Small intestine (tissue), 7 donors: ENCODE data around the gene ETHE1. TPM values are rescaled to one million over a fixed set of nuclear protein-coding genes. Genes with fewer than 3 reads are reported as not detected.

Experiments
- DNase-seq, 2 donors: peaks; one replicate each; pipeline versions ENCODE4 v3.0.0 to v3.0.0-alpha.2; 2013
- FAIRE-seq: peaks from 2 replicates; lab custom pipeline; 2012; peaks lifted over from hg19 to GRCh38; lab: Jason Lieb, UNC
- H3K27ac ChIP-seq, 3 donors: one replicate each; pipeline ENCODE4 v1.5.1; 2013; ENCODE audit warnings: low read length in 2 of 3, mild to moderate bottlenecking in 2 of 3, control low read depth in 1 of 3, inconsistent platforms in 1 of 3, low read depth in 1 of 3, moderate library complexity in 1 of 3
- H3K27me3 ChIP-seq, 3 donors: one replicate each; pipeline ENCODE4 v1.6.1; 2013; ENCODE audit warnings: low read length in 3 of 3, inconsistent platforms in 1 of 3; ENCODE audit not compliant: control insufficient read depth in 3 of 3, insufficient read depth in 3 of 3
- H3K36me3 ChIP-seq, 3 donors: one replicate each; pipeline ENCODE4 v1.6.1; 2013; ENCODE audit warnings: low read length in 3 of 3, inconsistent platforms in 1 of 3, low read depth in 1 of 3, mild to moderate bottlenecking in 1 of 3, moderate library complexity in 1 of 3; ENCODE audit not compliant: control insufficient read depth in 3 of 3, insufficient read depth in 2 of 3
- H3K4me1 ChIP-seq, 3 donors: one replicate each; pipeline ENCODE4 v1.6.1; 2013; ENCODE audit warnings: low read length in 2 of 3, inconsistent platforms in 1 of 3, low read depth in 1 of 3, mild to moderate bottlenecking in 1 of 3, moderate library complexity in 1 of 3; ENCODE audit not compliant: control insufficient read depth in 3 of 3, insufficient read depth in 2 of 3
- H3K4me3 ChIP-seq, 3 donors: one replicate each; pipeline ENCODE4 v1.5.1; 2013; ENCODE audit warnings: low read length in 3 of 3, control low read depth in 1 of 3, inconsistent platforms in 1 of 3, low read depth in 1 of 3, mild to moderate bottlenecking in 1 of 3, moderate library complexity in 1 of 3
- H3K9me3 ChIP-seq, 2 donors: one replicate each; pipeline ENCODE4 v1.6.1; 2013; ENCODE audit warnings: low read depth in 1 of 2, low read length in 1 of 2; ENCODE audit not compliant: control insufficient read depth in 2 of 2, insufficient read depth in 1 of 2
- WGBS, 3 donors: extraction: QIAGEN DNeasy Blood & Tissue Kit; methylation state at CpG; one replicate each; pipeline ENCODE4 v1.1.7; 2013; 5-methylcytosine and 5-hydroxymethylcytosine counted together
- polyA plus RNA-seq, 4 donors: library from polyadenylated mRNA; stranded (reverse) in 3 of 4; unstranded in 1 of 4; fragments of 200-250 nt in 3 of 4; fragments of 120-200 nt in 1 of 4; gene quantifications; one replicate each; pipeline versions ENCODE4 v1.2.1 to v1.2.3, GENCODE V29; 2013
- donor health status: healthy with polysubstance abuse.
- donor health status: control.
- donor health status: control.
- donor health status: Bipolar disorder and iron deficiency.
- donor health status: healthy.

Gene ETHE1
- polyA plus RNA-seq, 4 donors, result 118 to 164 (median 129) TPM

GRCh38 chr19:43570174-43570791 lies 43.3 kb upstream of the ETHE1 start:
- 83 to 85% (median 83%) methylated on average over 5 of the region's 5 CpGs for WGBS, 3 donors
- no peak for FAIRE-seq
- Histone ChIP-seq H3K4me1 (peaks cover 0 to 8% (median 0%) of the 10 kb centered on the region in 3 donors), H3K27me3 (no peaks in the 10 kb centered on the region), H3K36me3 (peaks cover 0 to 18% (median 2%) of the 10 kb centered on the region in 3 donors), H3K4me3 (no peak overlapping the region), H3K9me3 (no peaks in the 10 kb centered on the region), H3K27ac (no peak overlapping the region)
- no peak for DNase-seq

GRCh38 chr19:43569657-43570056 lies 42.7 kb upstream of the ETHE1 start:
- 87 to 89% (median 88%) methylated on average over 5 of the region's 5 CpGs for WGBS, 3 donors
- no peaks in the 10 kb centered on the region for H3K27me3 ChIP-seq
- DNase-seq, result no peak
- H3K4me1 ChIP-seq, result peaks cover 0 to 5% (median 0%) of the 10 kb centered on the region in 3 donors
- H3K36me3 ChIP-seq, result peaks cover 0 to 19% (median 2%) of the 10 kb centered on the region in 3 donors
- no peak overlapping the region for H3K4me3 ChIP-seq
- FAIRE-seq, result no peak
- H3K9me3 ChIP-seq, result no peaks in the 10 kb centered on the region
- no peak overlapping the region for H3K27ac ChIP-seq

- FAIRE-seq, result no peak
- Histone ChIP-seq H3K4me1 (no peaks in the 10 kb centered on the region), H3K27ac (no peak overlapping the region), H3K27me3 (no peaks in the 10 kb centered on the region), H3K4me3 (no peak overlapping the region), H3K36me3 (peaks cover 0 to 33% (median 0%) of the 10 kb centered on the region in 3 donors), H3K9me3 (no peaks in the 10 kb centered on the region)
- 68 to 73% (median 73%) methylated on average over 9 of the region's 9 CpGs for WGBS, 3 donors
- DNase-seq, result no peak
Observed at GRCh38 chr19:43564800-43565199, 37.8 kb upstream of the ETHE1 start.

- H3K27ac ChIP-seq, result peak overlapping the region in 1 of 3 donors; percentile 8
- no peaks in the 10 kb centered on the region for H3K27me3 ChIP-seq
- no peak for DNase-seq
- no peaks in the 10 kb centered on the region for H3K4me1 ChIP-seq
- no peak for FAIRE-seq
- 91 to 94% (median 93%) methylated on average over 10 of the region's 10 CpGs for WGBS, 3 donors
- no peak overlapping the region for H3K4me3 ChIP-seq
- H3K9me3 ChIP-seq, result no peaks in the 10 kb centered on the region
- peaks cover 0 to 36% (median 0%) of the 10 kb centered on the region in 3 donors for H3K36me3 ChIP-seq
Observed at GRCh38 chr19:43563816-43564457, 36.9 kb upstream of the ETHE1 start.

- peak in 1 of 2 donors; percentile 61 for DNase-seq
- H3K36me3 ChIP-seq, result peaks cover 0 to 44% (median 0%) of the 10 kb centered on the region in 3 donors
- no peak overlapping the region for H3K4me3 ChIP-seq
- no peaks in the 10 kb centered on the region for H3K9me3 ChIP-seq
- WGBS, 3 donors, result 55 to 75% (median 64%) methylated on average over 14 of the region's 14 CpGs
- FAIRE-seq, result no peak
- no peaks in the 10 kb centered on the region for H3K27me3 ChIP-seq
- H3K27ac ChIP-seq, result peak overlapping the region in 2 of 3 donors; percentile 44 to 77
- H3K4me1 ChIP-seq, result no peaks in the 10 kb centered on the region
Observed at GRCh38 chr19:43562698-43563241, 35.8 kb upstream of the ETHE1 start.

- DNase-seq (no peak), FAIRE-seq (no peak)
- WGBS, 3 donors, result 83 to 92% (median 87%) methylated on average over 6 of the region's 6 CpGs
- peaks cover 0 to 44% (median 0%) of the 10 kb centered on the region in 3 donors for H3K36me3 ChIP-seq
- H3K4me1 ChIP-seq, result no peaks in the 10 kb centered on the region
- H3K4me3 ChIP-seq, result no peak overlapping the region
- H3K27me3 ChIP-seq, result no peaks in the 10 kb centered on the region
- H3K9me3 ChIP-seq, result no peaks in the 10 kb centered on the region
- peak overlapping the region in 2 of 3 donors; percentile 44 to 77 for H3K27ac ChIP-seq
Observed at GRCh38 chr19:43562226-43562697, 35.3 kb upstream of the ETHE1 start.

GRCh38 chr19:43561139-43561970 lies 34.4 kb upstream of the ETHE1 start:
- H3K36me3 ChIP-seq, result peaks cover 0 to 47% (median 0%) of the 10 kb centered on the region in 3 donors
- FAIRE-seq, result no peak
- no peak for DNase-seq
- 90 to 94% (median 92%) methylated on average over 12 of the region's 12 CpGs for WGBS, 3 donors
- no peak overlapping the region for H3K27ac ChIP-seq
- no peaks in the 10 kb centered on the region for H3K9me3 ChIP-seq
- no peaks in the 10 kb centered on the region for H3K4me1 ChIP-seq
- no peaks in the 10 kb centered on the region for H3K27me3 ChIP-seq
- H3K4me3 ChIP-seq, result no peak overlapping the region

GRCh38 chr19:43560687-43561086 lies 33.7 kb upstream of the ETHE1 start:
- H3K4me3 ChIP-seq, result no peak overlapping the region
- DNase-seq (no peak), FAIRE-seq (no peak)
- H3K36me3 ChIP-seq, result peaks cover 0 to 53% (median 0%) of the 10 kb centered on the region in 3 donors
- no peaks in the 10 kb centered on the region for H3K4me1 ChIP-seq
- no peaks in the 10 kb centered on the region for H3K9me3 ChIP-seq
- no peaks in the 10 kb centered on the region for H3K27me3 ChIP-seq
- WGBS, 3 donors, result 76 to 82% (median 80%) methylated on average over 6 of the region's 6 CpGs
- H3K27ac ChIP-seq, result no peak overlapping the region
